ENCODE data around the gene URB2.

Gene URB2

DNA sequence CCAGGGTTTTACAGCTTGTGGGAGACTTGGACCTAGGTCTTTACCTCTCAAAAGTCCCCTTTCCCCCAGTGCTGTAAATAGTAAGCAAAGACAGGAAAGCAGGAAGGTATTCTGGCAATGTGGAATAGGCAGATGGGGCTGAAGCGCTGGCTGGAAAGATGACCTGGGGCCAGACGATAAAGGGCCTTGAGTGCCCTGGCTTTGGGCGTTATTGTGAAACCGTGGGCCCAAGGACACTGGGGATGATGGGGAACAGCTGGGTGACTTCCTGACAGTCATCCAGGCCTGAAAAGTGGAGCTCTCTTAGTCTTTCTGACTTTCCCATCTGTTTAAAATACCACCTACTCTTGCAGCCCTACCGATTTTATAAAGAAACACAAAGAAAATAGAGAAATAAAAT, 16.3 kb downstream of the URB2 start:
- DNase-seq (ENCODE audit: low read depth, low spot score) = no peak
- in situ Hi-C loops (cut with HindIII; ENCODE audit: low sequenced_read_pairs) = no loop called here
- H3K4me3 ChIP-seq (ENCODE audit: low read depth, low read length) = no peak overlapping the region
- TF ChIP-seq, protein P1, sequence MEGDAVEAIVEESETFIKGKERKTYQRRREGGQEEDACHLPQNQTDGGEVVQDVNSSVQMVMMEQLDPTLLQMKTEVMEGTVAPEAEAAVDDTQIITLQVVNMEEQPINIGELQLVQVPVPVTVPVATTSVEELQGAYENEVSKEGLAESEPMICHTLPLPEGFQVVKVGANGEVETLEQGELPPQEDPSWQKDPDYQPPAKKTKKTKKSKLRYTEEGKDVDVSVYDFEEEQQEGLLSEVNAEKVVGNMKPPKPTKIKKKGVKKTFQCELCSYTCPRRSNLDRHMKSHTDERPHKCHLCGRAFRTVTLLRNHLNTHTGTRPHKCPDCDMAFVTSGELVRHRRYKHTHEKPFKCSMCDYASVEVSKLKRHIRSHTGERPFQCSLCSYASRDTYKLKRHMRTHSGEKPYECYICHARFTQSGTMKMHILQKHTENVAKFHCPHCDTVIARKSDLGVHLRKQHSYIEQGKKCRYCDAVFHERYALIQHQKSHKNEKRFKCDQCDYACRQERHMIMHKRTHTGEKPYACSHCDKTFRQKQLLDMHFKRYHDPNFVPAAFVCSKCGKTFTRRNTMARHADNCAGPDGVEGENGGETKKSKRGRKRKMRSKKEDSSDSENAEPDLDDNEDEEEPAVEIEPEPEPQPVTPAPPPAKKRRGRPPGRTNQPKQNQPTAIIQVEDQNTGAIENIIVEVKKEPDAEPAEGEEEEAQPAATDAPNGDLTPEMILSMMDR (IDR thresholded peaks at IDR 0.05; ENCODE audit: low read depth, low read length) = no peak

DNA sequence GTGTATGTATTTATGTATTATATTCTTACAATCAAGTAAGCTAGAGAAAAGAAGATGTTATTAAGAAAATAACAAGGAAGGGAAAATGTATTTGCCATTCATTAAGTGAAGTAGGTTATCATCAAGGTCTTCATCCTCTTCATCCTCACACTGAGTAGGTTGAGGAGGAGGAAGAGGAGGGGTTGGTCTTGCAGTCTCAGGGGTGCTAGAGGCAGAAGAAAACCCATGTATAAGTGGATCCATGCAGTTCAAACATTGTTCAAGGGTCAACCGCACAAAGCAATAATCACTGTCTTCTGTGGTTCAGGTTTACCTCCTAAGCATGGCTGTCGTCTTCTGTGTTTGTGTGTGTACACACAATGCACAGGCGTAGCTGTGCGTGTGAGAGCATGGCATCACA, 16.9 kb downstream of the URB2 start:
- in situ Hi-C loops (cut with HindIII; ENCODE audit: low sequenced_read_pairs) = no loop called here

DNA sequence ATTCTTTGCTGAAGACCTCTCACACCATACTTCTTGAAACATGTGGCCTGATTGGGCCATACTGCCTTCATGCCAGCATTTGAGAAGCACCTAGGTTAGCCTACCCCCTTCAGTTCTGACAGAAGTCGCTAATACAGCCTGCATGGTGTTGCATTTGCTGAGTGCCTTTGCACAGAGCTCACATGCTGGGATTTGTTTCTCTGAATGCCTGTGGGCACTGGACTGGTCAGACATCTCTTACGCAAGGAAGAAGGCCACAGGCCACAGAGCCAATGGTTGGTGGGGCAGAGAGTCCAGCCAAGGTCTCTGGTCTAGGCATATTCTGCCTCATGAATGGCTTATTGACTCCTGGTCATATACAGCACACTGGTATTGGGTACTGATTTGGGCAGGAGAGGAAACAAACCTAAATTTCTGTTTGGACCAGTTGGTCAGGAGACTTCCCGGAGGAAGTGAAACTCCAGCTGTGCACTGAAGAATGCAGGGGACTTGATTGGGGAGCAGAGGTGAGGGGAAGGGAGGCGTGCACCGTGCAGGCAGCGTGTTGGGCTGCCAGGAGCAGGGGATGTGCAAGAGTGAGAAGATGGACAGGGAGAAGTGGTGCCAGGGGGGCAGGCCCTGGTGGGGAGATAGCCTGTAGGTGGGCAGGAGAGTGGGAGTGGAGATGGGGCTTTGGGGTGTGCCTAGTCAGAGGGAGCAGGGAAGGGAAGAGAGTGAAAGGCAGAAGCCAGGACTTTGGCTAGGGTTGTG, 18.1 kb downstream of the URB2 start:
- in situ Hi-C loops (cut with HindIII; ENCODE audit: low sequenced_read_pairs) = no loop called here
- TF ChIP-seq, protein P1 (IDR thresholded peaks at IDR 0.05; ENCODE audit: low read depth, low read length) = no peak
- DNase-seq (ENCODE audit: low read depth, low spot score) = no peak
- no peak overlapping the region for H3K4me3 ChIP-seq (ENCODE audit: low read depth, low read length)

More for the DNA sequence above, 16.9 kb downstream of the URB2 start:
- H3K4me3 ChIP-seq (ENCODE audit: low read depth, low read length) = no peak overlapping the region
- DNase-seq (ENCODE audit: low read depth, low spot score) = no peak
- TF ChIP-seq, protein P1 (IDR thresholded peaks at IDR 0.05; ENCODE audit: low read depth, low read length) = no peak

DNA sequence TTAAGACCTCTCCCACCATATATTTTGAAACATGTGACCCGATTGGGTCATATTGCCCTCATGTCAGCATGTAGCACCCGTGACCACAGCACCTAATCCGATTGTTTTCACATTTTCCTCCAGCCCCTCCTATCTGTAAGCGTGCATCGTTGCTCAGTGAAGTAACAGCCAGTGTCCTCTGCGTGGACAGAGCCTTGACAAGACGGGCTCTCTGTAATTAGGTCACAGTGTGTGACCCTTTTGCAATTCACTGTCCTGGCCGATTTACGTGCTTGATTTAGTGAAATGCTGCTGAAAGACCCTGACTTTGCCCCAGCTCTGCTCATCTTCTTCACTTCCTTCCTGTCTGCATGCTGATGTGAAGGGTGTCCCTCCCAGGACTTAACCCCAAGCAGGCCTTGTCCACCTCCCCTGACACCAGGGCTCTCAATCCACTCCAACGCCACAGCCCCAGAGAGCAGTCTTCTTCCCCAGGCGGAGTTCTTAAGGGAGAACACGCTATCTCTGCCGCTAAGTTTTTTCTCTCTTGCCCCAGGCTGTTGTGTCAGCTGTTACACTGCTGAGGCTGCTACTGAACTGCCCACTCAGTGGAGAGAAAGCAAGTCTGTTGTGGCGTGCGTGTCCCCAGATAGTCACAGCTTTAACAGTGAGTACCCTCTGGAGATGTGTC, 19.4 kb downstream of the URB2 start:
- DNase-seq (ENCODE audit: low read depth, low spot score) = no peak
- H3K4me3 ChIP-seq (ENCODE audit: low read depth, low read length) = no peak overlapping the region
- in situ Hi-C loops (cut with HindIII; ENCODE audit: low sequenced_read_pairs) = no loop called here

DNA sequence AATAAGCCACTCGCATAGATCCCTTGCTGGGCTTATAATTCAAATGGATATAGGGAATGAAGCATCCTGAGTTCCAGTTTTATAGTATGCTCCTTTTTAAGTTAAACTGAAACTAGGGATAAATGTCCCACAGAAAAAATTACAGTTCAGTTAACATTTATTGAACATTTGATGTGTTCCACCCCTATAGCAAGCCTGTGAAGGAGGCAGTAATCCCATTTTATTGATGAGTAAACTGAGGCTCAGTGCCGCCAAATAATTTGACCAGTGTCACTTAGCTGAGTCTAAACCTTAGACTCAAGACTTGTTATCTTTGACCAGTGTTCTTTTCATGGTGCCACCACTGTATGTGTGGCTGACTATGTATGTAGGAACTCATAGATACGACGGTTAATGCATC, 22.4 kb downstream of the URB2 start:
- TF ChIP-seq, protein P1 (IDR thresholded peaks at IDR 0.05; ENCODE audit: low read depth, low read length) = no peak
- DNase-seq (ENCODE audit: low read depth, low spot score) = no peak
- in situ Hi-C loops (cut with HindIII; ENCODE audit: low sequenced_read_pairs) = no loop called here
- H3K4me3 ChIP-seq (ENCODE audit: low read depth, low read length) = no peak overlapping the region

More for the DNA sequence above, 19.4 kb downstream of the URB2 start:
- TF ChIP-seq, protein P1 (IDR thresholded peaks at IDR 0.05; ENCODE audit: low read depth, low read length) = no peak

DNA sequence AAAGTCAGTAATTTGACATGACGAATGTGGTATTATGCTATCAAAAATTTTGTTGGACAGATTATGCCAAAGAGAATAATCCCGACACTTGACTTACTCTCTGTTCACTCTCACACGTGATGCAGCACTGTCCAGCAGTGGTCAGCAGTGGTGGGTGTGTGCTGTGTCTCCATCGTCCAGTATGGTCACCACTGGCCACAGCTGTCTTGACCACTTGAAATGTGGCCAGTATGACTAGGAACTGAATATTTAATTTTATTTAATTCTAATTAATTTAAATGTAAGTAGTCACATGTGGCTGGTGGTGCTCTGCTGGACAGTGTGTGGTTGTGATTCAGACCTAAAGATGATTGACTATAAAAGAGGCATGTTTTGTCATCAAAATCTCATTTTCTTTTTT, 24.0 kb downstream of the URB2 start:
- no peak for DNase-seq (ENCODE audit: low read depth, low spot score)
- TF ChIP-seq, protein P1 (IDR thresholded peaks at IDR 0.05; ENCODE audit: low read depth, low read length) = no peak
- H3K4me3 ChIP-seq (ENCODE audit: low read depth, low read length) = no peak overlapping the region
- in situ Hi-C loops (cut with HindIII; ENCODE audit: low sequenced_read_pairs) = no loop called here
